IPS-18a (cell line): Measurements from ENCODE around the gene SLC8A2.

Experiments
- H3K27ac ChIP-seq: one replicate; pipeline ENCODE4 v1.5.1; 2013; ENCODE audit warnings: low read length
- H3K27me3 ChIP-seq: one replicate; pipeline ENCODE4 v1.6.1; 2013; ENCODE audit warnings: mild to moderate bottlenecking, low read length; ENCODE audit not compliant: control insufficient read depth, insufficient read depth
- H3K36me3 ChIP-seq: one replicate; pipeline ENCODE4 v1.6.1; 2013; ENCODE audit warnings: low read depth, low read length; ENCODE audit not compliant: control insufficient read depth
- H3K4me1 ChIP-seq: one replicate; pipeline ENCODE4 v1.6.1; 2013; ENCODE audit warnings: low read depth, low read length; ENCODE audit not compliant: control insufficient read depth
- H3K4me3 ChIP-seq: one replicate; pipeline ENCODE4 v1.5.1; 2013; ENCODE audit warnings: low read length
- H3K9ac ChIP-seq: one replicate; pipeline ENCODE4 v1.6.1; 2013; ENCODE audit warnings: mild to moderate bottlenecking, low read length, moderate library complexity
- H3K9me3 ChIP-seq: one replicate; pipeline ENCODE4 v1.6.1; 2013; ENCODE audit warnings: low read depth, low read length; ENCODE audit not compliant: control insufficient read depth

SLC8A2 gene

GRCh38 chr19:47510516-47511127, 38.9 kb upstream of the SLC8A2 start:
- H3K4me3 ChIP-seq = no peak overlapping the region
- no peaks in the 10 kb centered on the region for H3K9me3 ChIP-seq
- no peaks in the 10 kb centered on the region for H3K27me3 ChIP-seq
- no peaks in the 10 kb centered on the region for H3K36me3 ChIP-seq
- no peak overlapping the region for H3K9ac ChIP-seq
- H3K27ac ChIP-seq = no peak overlapping the region
- H3K4me1 ChIP-seq = no peaks in the 10 kb centered on the region

- no peak overlapping the region for H3K4me3 ChIP-seq
- H3K4me1 ChIP-seq = no peaks in the 10 kb centered on the region
- no peaks in the 10 kb centered on the region for H3K9me3 ChIP-seq
- H3K27me3 ChIP-seq = no peaks in the 10 kb centered on the region
- H3K9ac ChIP-seq = no peak overlapping the region
- H3K27ac ChIP-seq = no peak overlapping the region
- H3K36me3 ChIP-seq = no peaks in the 10 kb centered on the region
Observed at GRCh38 chr19:47509973-47510372, 38.3 kb upstream of the SLC8A2 start.

- Histone ChIP-seq H3K4me3 (no peak overlapping the region), H3K36me3 (no peaks in the 10 kb centered on the region), H3K9me3 (no peaks in the 10 kb centered on the region), H3K4me1 (no peaks in the 10 kb centered on the region), H3K9ac (no peak overlapping the region), H3K27me3 (no peaks in the 10 kb centered on the region), H3K27ac (no peak overlapping the region)
Observed at GRCh38 chr19:47509170-47509847, 37.6 kb upstream of the SLC8A2 start.

GRCh38 chr19:47508721-47509120, 37.0 kb upstream of the SLC8A2 start:
- Histone ChIP-seq H3K27me3 (no peaks in the 10 kb centered on the region), H3K9ac (no peak overlapping the region), H3K4me1 (no peaks in the 10 kb centered on the region), H3K4me3 (no peak overlapping the region), H3K9me3 (no peaks in the 10 kb centered on the region), H3K36me3 (peaks cover 2% of the 10 kb centered on the region), H3K27ac (no peak overlapping the region)

- H3K27me3 ChIP-seq = no peaks in the 10 kb centered on the region
- no peaks in the 10 kb centered on the region for H3K9me3 ChIP-seq
- H3K4me1 ChIP-seq = no peaks in the 10 kb centered on the region
- no peak overlapping the region for H3K4me3 ChIP-seq
- H3K36me3 ChIP-seq = peaks cover 4% of the 10 kb centered on the region
- H3K27ac ChIP-seq = no peak overlapping the region
- no peak overlapping the region for H3K9ac ChIP-seq
Observed at GRCh38 chr19:47507924-47508553, 36.3 kb upstream of the SLC8A2 start.

GRCh38 chr19:47507012-47507411, 35.3 kb upstream of the SLC8A2 start:
- H3K9me3 ChIP-seq = no peaks in the 10 kb centered on the region
- H3K9ac ChIP-seq = no peak overlapping the region
- H3K36me3 ChIP-seq = peaks cover 4% of the 10 kb centered on the region
- no peak overlapping the region for H3K4me3 ChIP-seq
- H3K27me3 ChIP-seq = no peaks in the 10 kb centered on the region
- H3K4me1 ChIP-seq = no peaks in the 10 kb centered on the region
- no peak overlapping the region for H3K27ac ChIP-seq

GRCh38 chr19:47506459-47506858, 34.8 kb upstream of the SLC8A2 start:
- Histone ChIP-seq H3K9ac (no peak overlapping the region), H3K27me3 (no peaks in the 10 kb centered on the region), H3K27ac (no peak overlapping the region), H3K4me1 (no peaks in the 10 kb centered on the region), H3K9me3 (no peaks in the 10 kb centered on the region), H3K4me3 (no peak overlapping the region), H3K36me3 (peaks cover 6% of the 10 kb centered on the region)

GRCh38 chr19:47505506-47505905, 33.8 kb upstream of the SLC8A2 start:
- no peak overlapping the region for H3K4me3 ChIP-seq
- H3K36me3 ChIP-seq = peaks cover 8% of the 10 kb centered on the region
- no peak overlapping the region for H3K9ac ChIP-seq
- no peaks in the 10 kb centered on the region for H3K9me3 ChIP-seq
- no peaks in the 10 kb centered on the region for H3K27me3 ChIP-seq
- H3K4me1 ChIP-seq = no peaks in the 10 kb centered on the region
- H3K27ac ChIP-seq = no peak overlapping the region

- Histone ChIP-seq H3K36me3 (peaks cover 8% of the 10 kb centered on the region), H3K27ac (no peak overlapping the region), H3K4me1 (no peaks in the 10 kb centered on the region), H3K4me3 (no peak overlapping the region), H3K9me3 (no peaks in the 10 kb centered on the region), H3K27me3 (no peaks in the 10 kb centered on the region), H3K9ac (no peak overlapping the region)
Observed at GRCh38 chr19:47503826-47504150, 32.1 kb upstream of the SLC8A2 start.

GRCh38 chr19:47503130-47503825, 31.6 kb upstream of the SLC8A2 start:
- no peak overlapping the region for H3K9ac ChIP-seq
- H3K9me3 ChIP-seq = no peaks in the 10 kb centered on the region
- H3K4me3 ChIP-seq = no peak overlapping the region
- no peaks in the 10 kb centered on the region for H3K27me3 ChIP-seq
- no peaks in the 10 kb centered on the region for H3K4me1 ChIP-seq
- H3K27ac ChIP-seq = no peak overlapping the region
- H3K36me3 ChIP-seq = peaks cover 8% of the 10 kb centered on the region

- H3K27ac ChIP-seq = no peak overlapping the region
- H3K4me1 ChIP-seq = no peaks in the 10 kb centered on the region
- no peak overlapping the region for H3K4me3 ChIP-seq
- peaks cover 8% of the 10 kb centered on the region for H3K36me3 ChIP-seq
- H3K9me3 ChIP-seq = no peaks in the 10 kb centered on the region
- no peaks in the 10 kb centered on the region for H3K27me3 ChIP-seq
- H3K9ac ChIP-seq = no peak overlapping the region
Observed at GRCh38 chr19:47499863-47500830, 28.5 kb upstream of the SLC8A2 start.
